Skin of body (tissue), 2 donors: ENCODE data around the gene FMO5. TPM values are rescaled to one million over a fixed set of nuclear protein-coding genes. Genes with fewer than 3 reads are reported as not detected.
"Not testable (repeated sequence)": the region's sequence is repeated elsewhere in the genome, so short reads cannot be mapped to it uniquely, and the experiment has no call there.

Experiments
- DNase-seq: peaks from one replicate; lab custom pipeline; 2025; lab: John Stamatoyannopoulos, UW
- total RNA-seq: library from RNA; depleted of rRNA; stranded (reverse); fragments of >200 nt; gene quantifications from one replicate; pipeline ENCODE4 v1.2.3, GENCODE V29; 2014

The FMO5 gene
- total RNA-seq, 1 donor from 2014 or later: 3.1 TPM

- not testable (repeated sequence) for DNase-seq
Observed at GRCh38 chr1:147240131-147240721, 15.1 kb upstream of the FMO5 start.

- no peak for DNase-seq
Observed at GRCh38 chr1:147238925-147239820, 14.0 kb upstream of the FMO5 start.

- DNase-seq: no peak
Observed at GRCh38 chr1:147238053-147238902, 13.1 kb upstream of the FMO5 start.

GRCh38 chr1:147236959-147237791, 12.0 kb upstream of the FMO5 start:
- no peak for DNase-seq

- no peak for DNase-seq
Observed at GRCh38 chr1:147236448-147236847, 11.3 kb upstream of the FMO5 start.

- DNase-seq: no peak
Observed at GRCh38 chr1:147235822-147236221, 10.7 kb upstream of the FMO5 start.

GRCh38 chr1:147233903-147234302, 8.8 kb upstream of the FMO5 start:
- not testable (repeated sequence) for DNase-seq

GRCh38 chr1:147231032-147231431, 5.9 kb upstream of the FMO5 start:
- not testable (repeated sequence) for DNase-seq

GRCh38 chr1:147223740-147224615, 1.2 kb downstream of the FMO5 start:
- DNase-seq: no peak

- no peak for DNase-seq
Observed at GRCh38 chr1:147218606-147219005, 6.5 kb downstream of the FMO5 start.

- no peak for DNase-seq
Observed at GRCh38 chr1:147217141-147217540, 8.0 kb downstream of the FMO5 start.

- DNase-seq: no peak
Observed at GRCh38 chr1:147216124-147216523, 9.0 kb downstream of the FMO5 start.

- no peak for DNase-seq
Observed at GRCh38 chr1:147215540-147215916, 9.6 kb downstream of the FMO5 start.

GRCh38 chr1:147214842-147215539, 10.1 kb downstream of the FMO5 start:
- no peak for DNase-seq

- no peak for DNase-seq
Observed at GRCh38 chr1:147214325-147214724, 10.8 kb downstream of the FMO5 start.

- DNase-seq: no peak
Observed at GRCh38 chr1:147213271-147213670, 11.9 kb downstream of the FMO5 start.

GRCh38 chr1:147211577-147211976, 13.6 kb downstream of the FMO5 start:
- no peak for DNase-seq

GRCh38 chr1:147210987-147211386, 14.2 kb downstream of the FMO5 start:
- DNase-seq: no peak
